Right lobe of liver (tissue), 4 donors: ENCODE results near the gene MYOM1.

Source experiments
- CTCF ChIP-seq, 4 donors: fragments of 200-600 bp in 3 of 4; fragments of 450-650 bp in 1 of 4; IDR thresholded peaks; one replicate each; pipeline versions ENCODE4 v1.5.1 to v1.8.0; 2016 to 2022; ENCODE audit warnings: antibody characterized with exemption in 4 of 4, mild to moderate bottlenecking in 2 of 4
- POLR2A ChIP-seq: fragments of 450-650 bp; IDR thresholded peaks from one replicate; pipeline ENCODE4 v1.6.1; 2017; ENCODE audit warnings: antibody characterized with exemption, mild to moderate bottlenecking
- donor health status: DM: no; HTN: no; CAD: no.
- donor health status: DM: no; HTN: no; CAD: no.
- donor health status: DM: no; HTN: yes; CAD: no.

DNA sequence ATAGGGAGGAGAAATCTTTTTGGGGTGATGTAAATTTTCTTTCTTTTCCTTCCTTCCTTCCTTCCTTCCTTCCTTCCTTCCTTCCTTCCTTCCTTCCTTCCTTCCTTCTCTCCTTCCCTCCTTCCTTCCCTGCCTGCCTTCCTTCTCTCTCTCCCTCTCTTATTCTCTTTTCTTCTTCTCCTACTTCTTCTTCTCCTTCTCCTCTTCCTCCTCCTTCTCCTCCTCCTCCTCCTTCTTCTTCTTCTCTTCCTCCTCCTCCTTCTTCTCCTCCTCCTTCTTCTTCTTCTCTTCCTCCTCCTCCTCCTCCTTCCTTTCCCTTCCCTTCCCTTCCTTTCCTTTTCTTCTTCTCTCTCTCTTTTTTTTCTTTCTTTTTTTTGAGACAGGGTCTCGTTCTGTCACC is 59.9 kb downstream of the MYOM1 start:
- no peak for TF ChIP-seq CTCF (IDR thresholded peaks at IDR 0.05)
- no peak for TF ChIP-seq POLR2A
